Stimulated activated CD8-positive, alpha-beta memory T cell treated with anti-CD3 and anti-CD28 coated beads, Interleukin-7, amount 100 ng/mL, for 24 hours (primary cell): ENCODE results near the gene PRRC2A.

Source experiments
- DNase-seq: peaks from one replicate; pipeline ENCODE4 v3.0.0-alpha.2; 2020; ENCODE audit warnings: low read depth

PRRC2A gene

DNA sequence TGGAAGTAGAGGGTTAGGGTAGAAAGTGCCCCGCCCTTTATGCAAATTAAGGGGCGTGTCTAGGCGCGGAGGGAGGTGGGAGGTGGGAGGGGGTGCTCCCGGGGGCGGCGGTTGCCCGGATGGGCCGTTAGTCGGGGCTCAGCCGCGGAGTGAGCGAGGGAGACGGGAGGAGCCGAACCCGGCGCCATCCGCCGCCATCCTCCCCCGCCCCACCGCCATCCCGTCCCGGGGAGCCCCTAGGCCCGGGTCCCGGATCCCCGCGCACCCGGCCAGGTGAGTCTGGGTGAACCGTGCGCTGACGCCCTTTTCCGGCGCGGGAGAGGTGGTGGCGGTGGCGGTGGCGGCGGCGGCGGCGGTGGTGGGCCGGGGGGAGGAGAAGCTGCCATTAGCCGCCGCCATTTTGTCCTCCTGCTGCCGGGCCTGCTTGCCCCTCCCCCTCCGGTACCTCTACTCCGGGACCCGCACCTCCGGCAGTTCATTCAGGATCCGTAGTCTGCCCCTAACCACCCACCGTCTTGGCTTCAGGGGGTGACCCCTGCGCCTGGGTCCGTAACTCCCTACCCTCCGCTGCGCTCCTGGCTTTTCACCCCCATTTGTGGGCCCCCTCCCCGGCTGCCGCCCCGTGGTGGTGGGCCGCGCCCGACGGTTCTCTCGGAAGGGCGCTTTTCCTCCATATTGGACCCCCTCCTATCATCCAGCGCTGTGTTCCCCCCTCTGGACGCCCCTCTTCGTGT lies at the start of gene PRRC2A:
TSS of gene PRRC2A (plus strand) at position 130 of the 734 bp plus-strand sequence. CDS start 2,075 bp downstream, outside the sequence.
- DNase-seq = no peak

- DNase-seq = no peak
These were observed 48.2 kb upstream of the PRRC2A start, which contains the start of gene LTA for GRCh38 chr6:31572041-31572911. Gene LTA (plus strand): TSS chr6:31572289. CDS start chr6:31572743, 454 bp downstream.

DNA sequence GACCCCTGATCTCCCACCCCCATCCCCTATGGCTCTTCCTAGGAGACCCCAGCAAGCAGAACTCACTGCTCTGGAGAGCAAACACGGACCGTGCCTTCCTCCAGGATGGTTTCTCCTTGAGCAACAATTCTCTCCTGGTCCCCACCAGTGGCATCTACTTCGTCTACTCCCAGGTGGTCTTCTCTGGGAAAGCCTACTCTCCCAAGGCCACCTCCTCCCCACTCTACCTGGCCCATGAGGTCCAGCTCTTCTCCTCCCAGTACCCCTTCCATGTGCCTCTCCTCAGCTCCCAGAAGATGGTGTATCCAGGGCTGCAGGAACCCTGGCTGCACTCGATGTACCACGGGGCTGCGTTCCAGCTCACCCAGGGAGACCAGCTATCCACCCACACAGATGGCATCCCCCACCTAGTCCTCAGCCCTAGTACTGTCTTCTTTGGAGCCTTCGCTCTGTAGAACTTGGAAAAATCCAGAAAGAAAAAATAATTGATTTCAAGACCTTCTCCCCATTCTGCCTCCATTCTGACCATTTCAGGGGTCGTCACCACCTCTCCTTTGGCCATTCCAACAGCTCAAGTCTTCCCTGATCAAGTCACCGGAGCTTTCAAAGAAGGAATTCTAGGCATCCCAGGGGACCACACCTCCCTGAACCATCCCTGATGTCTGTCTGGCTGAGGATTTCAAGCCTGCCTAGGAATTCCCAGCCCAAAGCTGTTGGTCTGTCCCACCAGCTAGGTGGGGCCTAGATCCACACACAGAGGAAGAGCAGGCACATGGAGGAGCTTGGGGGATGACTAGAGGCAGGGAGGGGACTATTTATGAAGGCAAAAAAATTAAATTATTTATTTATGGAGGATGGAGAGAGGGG lies 47.0 kb upstream of the PRRC2A start:
- no peak for DNase-seq

- DNase-seq = no peak
These were observed 46.1 kb upstream of the PRRC2A start for GRCh38 chr6:31574106-31575061.

DNA sequence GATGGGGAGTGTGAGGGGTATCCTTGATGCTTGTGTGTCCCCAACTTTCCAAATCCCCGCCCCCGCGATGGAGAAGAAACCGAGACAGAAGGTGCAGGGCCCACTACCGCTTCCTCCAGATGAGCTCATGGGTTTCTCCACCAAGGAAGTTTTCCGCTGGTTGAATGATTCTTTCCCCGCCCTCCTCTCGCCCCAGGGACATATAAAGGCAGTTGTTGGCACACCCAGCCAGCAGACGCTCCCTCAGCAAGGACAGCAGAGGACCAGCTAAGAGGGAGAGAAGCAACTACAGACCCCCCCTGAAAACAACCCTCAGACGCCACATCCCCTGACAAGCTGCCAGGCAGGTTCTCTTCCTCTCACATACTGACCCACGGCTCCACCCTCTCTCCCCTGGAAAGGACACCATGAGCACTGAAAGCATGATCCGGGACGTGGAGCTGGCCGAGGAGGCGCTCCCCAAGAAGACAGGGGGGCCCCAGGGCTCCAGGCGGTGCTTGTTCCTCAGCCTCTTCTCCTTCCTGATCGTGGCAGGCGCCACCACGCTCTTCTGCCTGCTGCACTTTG lies 45.1 kb upstream of the PRRC2A start, which contains the start of gene TNF:
TSS of gene TNF (plus strand) at position 231 of the 567 bp plus-strand sequence. CDS start at position 408, 177 bp downstream.
- peak; percentile 65 for DNase-seq

DNA sequence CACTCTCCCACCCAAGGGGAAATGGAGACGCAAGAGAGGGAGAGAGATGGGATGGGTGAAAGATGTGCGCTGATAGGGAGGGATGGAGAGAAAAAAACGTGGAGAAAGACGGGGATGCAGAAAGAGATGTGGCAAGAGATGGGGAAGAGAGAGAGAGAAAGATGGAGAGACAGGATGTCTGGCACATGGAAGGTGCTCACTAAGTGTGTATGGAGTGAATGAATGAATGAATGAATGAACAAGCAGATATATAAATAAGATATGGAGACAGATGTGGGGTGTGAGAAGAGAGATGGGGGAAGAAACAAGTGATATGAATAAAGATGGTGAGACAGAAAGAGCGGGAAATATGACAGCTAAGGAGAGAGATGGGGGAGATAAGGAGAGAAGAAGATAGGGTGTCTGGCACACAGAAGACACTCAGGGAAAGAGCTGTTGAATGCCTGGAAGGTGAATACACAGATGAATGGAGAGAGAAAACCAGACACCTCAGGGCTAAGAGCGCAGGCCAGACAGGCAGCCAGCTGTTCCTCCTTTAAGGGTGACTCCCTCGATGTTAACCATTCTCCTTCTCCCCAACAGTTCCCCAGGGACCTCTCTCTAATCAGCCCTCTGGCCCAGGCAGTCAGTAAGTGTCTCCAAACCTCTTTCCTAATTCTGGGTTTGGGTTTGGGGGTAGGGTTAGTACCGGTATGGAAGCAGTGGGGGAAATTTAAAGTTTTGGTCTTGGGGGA lies 44.4 kb upstream of the PRRC2A start:
- no peak for DNase-seq

GRCh38 chr6:31576897-31577578 lies 43.5 kb upstream of the PRRC2A start:
- DNase-seq = no peak

- no peak for DNase-seq
These were observed 42.9 kb upstream of the PRRC2A start for GRCh38 chr6:31577579-31577966.

DNA sequence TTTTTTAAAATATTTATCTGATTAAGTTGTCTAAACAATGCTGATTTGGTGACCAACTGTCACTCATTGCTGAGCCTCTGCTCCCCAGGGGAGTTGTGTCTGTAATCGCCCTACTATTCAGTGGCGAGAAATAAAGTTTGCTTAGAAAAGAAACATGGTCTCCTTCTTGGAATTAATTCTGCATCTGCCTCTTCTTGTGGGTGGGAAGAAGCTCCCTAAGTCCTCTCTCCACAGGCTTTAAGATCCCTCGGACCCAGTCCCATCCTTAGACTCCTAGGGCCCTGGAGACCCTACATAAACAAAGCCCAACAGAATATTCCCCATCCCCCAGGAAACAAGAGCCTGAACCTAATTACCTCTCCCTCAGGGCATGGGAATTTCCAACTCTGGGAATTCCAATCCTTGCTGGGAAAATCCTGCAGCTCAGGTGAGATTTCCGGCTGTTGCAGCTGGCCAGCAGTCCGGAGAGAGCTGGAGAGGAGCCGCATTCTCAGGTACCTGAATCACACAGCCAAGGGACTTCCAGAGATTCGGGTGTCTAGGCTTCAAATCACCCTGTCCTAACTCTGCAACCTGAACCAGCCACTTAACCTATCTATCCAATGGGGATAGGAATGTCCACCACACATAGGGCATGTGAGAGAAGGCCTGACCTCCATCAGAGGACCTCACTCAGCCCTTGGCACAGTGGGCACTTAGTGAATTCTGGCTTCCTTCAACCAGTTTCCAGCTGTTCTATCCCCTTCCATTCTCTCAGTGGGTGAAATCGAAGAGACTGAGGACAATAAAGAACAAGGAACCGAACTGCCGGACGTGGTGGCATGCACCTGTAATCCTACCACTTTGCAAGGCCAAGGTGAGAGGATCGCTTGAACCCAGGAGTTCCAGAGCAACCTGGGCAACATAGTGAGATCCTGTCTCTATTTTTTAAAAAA lies 42.1 kb upstream of the PRRC2A start:
- no peak for DNase-seq

DNA sequence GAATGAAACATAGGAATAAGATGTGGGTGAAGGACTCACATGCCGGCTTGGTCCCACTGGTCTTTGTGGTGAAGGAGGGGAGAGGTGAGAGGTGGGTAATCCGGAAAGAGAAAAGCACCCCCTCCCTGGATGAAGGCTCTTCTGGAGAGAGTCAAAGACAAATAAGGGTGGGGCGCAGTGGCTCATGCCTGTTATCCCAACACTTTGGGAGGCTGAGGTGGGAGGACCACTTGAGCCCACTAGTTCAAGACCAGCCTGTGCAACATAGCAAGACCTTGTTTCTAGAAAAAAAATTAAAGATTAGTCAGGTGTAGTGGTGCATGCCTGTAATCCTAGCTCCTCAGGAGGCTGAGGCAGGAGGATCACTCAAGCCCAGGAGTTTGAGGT lies 41.4 kb upstream of the PRRC2A start:
- DNase-seq = no peak

GRCh38 chr6:31579546-31580437 lies 40.7 kb upstream of the PRRC2A start:
- DNase-seq = no peak

- no peak for DNase-seq
These were observed 40.1 kb upstream of the PRRC2A start for GRCh38 chr6:31580438-31580740.

DNA sequence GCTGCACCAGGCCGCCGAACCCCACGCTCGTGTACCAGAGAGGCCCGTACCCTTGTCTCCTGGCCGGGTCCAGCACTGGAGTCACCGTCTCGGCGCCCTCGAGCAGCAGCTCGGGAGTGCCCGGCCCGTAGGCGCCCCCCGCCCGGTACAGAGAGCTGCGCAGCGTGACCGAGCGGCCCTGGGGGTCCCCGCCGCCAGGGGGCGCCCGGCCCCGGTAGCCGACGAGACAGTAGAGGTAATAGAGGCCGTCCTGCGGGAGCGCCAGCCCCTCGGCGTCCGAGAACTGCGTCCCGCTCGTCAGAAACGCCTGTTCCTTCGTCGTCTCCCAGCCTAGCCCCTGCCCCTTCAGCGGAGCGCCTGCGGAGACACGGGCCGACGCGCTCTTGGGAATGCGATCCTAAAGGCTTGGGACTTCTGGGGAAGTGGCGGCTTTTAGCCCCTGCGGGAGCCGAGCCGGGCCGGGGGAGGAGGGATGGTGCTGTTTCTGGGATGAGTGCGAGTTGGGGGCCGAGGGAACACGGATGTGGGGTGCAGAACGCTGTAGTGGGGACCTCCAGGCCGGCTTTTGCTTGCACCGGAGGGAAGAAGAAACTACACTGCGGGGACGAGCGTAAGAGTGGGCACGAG lies 39.6 kb upstream of the PRRC2A start:
- DNase-seq = peak; percentile 68

GRCh38 chr6:31581434-31582229 lies 38.9 kb upstream of the PRRC2A start:
- no peak for DNase-seq

DNA sequence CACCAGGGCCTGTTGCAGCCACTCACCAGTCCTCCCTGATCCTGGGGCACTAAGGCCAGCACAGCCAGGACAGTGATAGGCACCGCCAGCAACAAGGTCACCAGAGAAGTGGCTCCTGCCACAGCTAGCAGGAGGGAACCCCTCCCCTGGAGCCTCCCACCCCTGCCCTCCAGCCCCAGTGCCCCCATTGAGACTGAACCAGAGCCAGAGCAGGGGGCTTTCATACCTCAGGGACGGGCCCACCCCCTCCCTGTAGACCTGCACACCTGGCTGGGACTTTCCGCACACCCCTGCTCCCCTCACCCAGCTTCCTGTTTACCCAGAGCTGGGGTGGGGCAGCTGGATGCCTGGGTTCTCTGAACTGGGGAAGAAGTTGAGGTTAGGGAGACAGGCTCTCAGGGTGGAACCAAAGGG lies 38.3 kb upstream of the PRRC2A start, which contains the start of gene LTB:
TSS of gene LTB (minus strand) at position 195 of the 414 bp plus-strand sequence. CDS start at position 188, 7 bp downstream.
- no peak for DNase-seq

- no peak for DNase-seq
These were observed 35.0 kb upstream of the PRRC2A start for GRCh38 chr6:31585491-31585890.
